Measurements from ENCODE around the gene ADGRV1.

ADGRV1 gene

DNA sequence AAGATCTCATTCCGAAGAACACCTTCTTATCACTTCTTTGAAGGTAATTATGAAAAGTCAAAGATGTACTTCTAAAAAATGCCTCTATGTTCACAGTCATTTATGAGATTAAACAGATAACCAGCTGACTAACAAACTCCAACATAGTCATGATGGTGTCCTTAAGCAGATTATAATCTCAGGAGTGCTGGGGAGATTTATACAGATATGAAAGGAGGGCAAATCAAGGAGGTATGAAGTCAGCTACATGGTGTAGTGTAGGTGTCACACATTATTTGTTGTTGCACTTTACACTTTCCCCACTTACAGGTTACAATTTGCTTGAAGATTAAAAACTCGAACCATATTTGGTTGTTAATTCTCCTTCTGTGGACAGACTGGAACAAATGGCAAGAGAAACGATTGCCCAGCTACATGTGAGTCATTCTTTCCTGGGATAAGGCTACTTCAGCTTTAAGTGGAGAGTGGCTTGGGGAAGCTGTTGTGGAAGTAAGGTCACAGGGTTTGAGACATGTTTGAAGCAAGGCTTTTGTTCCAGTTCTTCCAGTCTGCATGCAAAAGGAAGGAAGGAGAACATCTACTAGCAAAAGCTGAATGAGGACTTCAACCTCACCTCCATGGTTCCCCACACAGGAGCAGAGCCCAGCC lies 320.1 kb downstream of the ADGRV1 start:
- DNase-seq (no peak), ATAC-seq (ENCODE audit: insufficient read depth, low read depth) (no peak)
- Histone ChIP-seq H3K79me2 (ENCODE audit: insufficient read depth, low read length) (no peaks in the 10 kb centered on the region), H3K4me1 (ENCODE audit: insufficient read depth, low read length) (no peaks in the 10 kb centered on the region), H3K36me3 (ENCODE audit: insufficient read depth, low read length) (no peaks in the 10 kb centered on the region), H4K20me1 (ENCODE audit: insufficient read depth, low read length) (no peaks in the 10 kb centered on the region), H3K4me3 (ENCODE audit: low read depth in 1 of 2, low read length in 2 of 2) (no peak overlapping the region), H3K9ac (ENCODE audit: low read depth, low read length) (no peak overlapping the region), H3K27ac (ENCODE audit: low read length) (no peak overlapping the region), H3K4me2 (ENCODE audit: insufficient read depth, low read length) (no peak overlapping the region), H3K27me3 (ENCODE audit: insufficient read depth, low read length, poor library complexity) (peaks cover 15% of the 10 kb centered on the region), H3K9me3 (ENCODE audit: insufficient read depth, low read length, severe bottlenecking) (no peaks in the 10 kb centered on the region), H2AFZ (ENCODE audit: low read depth, low read length) (no peak overlapping the region)
- TF ChIP-seq EZH2 (IDR thresholded peaks at IDR 0.05; ENCODE audit: borderline replicate concordance, low read depth, low read length, severe bottlenecking): no peak
- TF ChIP-seq, protein P1, sequence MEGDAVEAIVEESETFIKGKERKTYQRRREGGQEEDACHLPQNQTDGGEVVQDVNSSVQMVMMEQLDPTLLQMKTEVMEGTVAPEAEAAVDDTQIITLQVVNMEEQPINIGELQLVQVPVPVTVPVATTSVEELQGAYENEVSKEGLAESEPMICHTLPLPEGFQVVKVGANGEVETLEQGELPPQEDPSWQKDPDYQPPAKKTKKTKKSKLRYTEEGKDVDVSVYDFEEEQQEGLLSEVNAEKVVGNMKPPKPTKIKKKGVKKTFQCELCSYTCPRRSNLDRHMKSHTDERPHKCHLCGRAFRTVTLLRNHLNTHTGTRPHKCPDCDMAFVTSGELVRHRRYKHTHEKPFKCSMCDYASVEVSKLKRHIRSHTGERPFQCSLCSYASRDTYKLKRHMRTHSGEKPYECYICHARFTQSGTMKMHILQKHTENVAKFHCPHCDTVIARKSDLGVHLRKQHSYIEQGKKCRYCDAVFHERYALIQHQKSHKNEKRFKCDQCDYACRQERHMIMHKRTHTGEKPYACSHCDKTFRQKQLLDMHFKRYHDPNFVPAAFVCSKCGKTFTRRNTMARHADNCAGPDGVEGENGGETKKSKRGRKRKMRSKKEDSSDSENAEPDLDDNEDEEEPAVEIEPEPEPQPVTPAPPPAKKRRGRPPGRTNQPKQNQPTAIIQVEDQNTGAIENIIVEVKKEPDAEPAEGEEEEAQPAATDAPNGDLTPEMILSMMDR (IDR thresholded peaks at IDR 0.05; ENCODE audit: borderline replicate concordance, extremely low read depth, low read length, poor library complexity, severe bottlenecking): no peak

DNA sequence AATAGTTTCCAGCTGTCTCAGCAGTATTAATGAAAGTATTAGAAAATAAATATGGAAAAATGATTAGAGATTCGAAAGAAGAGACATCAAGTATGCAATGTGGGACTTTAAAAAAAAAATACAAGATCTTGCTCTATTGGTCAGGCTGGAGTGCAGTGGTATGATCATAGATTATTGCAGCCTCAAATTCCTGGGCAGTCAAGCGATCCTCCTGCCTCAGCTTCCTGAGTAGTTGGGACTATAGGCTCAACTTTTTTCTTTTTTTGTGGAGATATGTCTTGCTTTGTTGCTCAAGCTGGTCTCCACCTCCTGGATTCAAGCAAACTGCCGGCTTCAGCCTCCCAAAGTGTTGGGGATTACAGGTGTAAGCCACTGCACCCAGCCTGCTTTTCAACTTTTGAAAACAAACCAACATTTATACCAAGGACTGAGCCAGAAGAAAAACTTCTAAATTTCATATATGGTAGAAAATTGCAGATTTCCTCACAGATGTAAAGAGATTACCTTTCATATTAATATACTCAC lies 323.1 kb downstream of the ADGRV1 start:
- Histone ChIP-seq H3K4me1 (ENCODE audit: insufficient read depth, low read length) (no peaks in the 10 kb centered on the region), H3K27ac (ENCODE audit: low read length) (no peak overlapping the region), H3K79me2 (ENCODE audit: insufficient read depth, low read length) (no peaks in the 10 kb centered on the region), H2AFZ (ENCODE audit: low read depth, low read length) (no peak overlapping the region), H4K20me1 (ENCODE audit: insufficient read depth, low read length) (no peaks in the 10 kb centered on the region), H3K36me3 (ENCODE audit: insufficient read depth, low read length) (no peaks in the 10 kb centered on the region), H3K4me3 (ENCODE audit: low read depth in 1 of 2, low read length in 2 of 2) (no peak overlapping the region), H3K9me3 (ENCODE audit: insufficient read depth, low read length, severe bottlenecking) (no peaks in the 10 kb centered on the region), H3K9ac (ENCODE audit: low read depth, low read length) (no peak overlapping the region), H3K4me2 (ENCODE audit: insufficient read depth, low read length) (no peak overlapping the region), H3K27me3 (ENCODE audit: insufficient read depth, low read length, poor library complexity) (peaks cover 20% of the 10 kb centered on the region)
- no peak for DNase-seq
- TF ChIP-seq, protein P1 (IDR thresholded peaks at IDR 0.05; ENCODE audit: borderline replicate concordance, extremely low read depth, low read length, poor library complexity, severe bottlenecking): no peak
- TF ChIP-seq EZH2 (IDR thresholded peaks at IDR 0.05; ENCODE audit: borderline replicate concordance, low read depth, low read length, severe bottlenecking): no peak
- no peak for ATAC-seq (ENCODE audit: insufficient read depth, low read depth)

DNA sequence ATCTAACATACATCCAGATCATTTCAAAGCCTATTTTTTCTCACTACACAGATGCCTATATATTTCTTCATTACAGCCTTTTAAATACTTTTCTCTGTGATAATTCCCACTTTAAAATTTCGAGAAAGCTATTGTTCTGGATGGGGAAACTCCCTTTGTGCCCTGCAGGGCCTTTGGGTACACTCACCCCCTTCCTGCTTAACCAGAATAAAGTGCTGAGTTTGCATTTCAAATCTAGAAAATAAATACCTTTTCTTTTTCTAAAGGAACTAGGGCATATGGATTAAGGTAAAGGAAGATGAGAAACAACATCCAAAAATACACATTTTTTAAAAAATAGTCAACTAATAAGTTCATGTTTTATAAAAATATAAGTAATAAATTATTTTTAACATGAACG lies 323.9 kb downstream of the ADGRV1 start:
- no peaks in the 10 kb centered on the region for H3K36me3 ChIP-seq (ENCODE audit: insufficient read depth, low read length)
- TF ChIP-seq EZH2 (IDR thresholded peaks at IDR 0.05; ENCODE audit: borderline replicate concordance, low read depth, low read length, severe bottlenecking): no peak
- TF ChIP-seq, protein P1 (IDR thresholded peaks at IDR 0.05; ENCODE audit: borderline replicate concordance, extremely low read depth, low read length, poor library complexity, severe bottlenecking): no peak
- ATAC-seq (ENCODE audit: insufficient read depth, low read depth) (no peak), DNase-seq (no peak)
- no peak overlapping the region for H3K4me2 ChIP-seq (ENCODE audit: insufficient read depth, low read length)
- peaks cover 24% of the 10 kb centered on the region for H3K27me3 ChIP-seq (ENCODE audit: insufficient read depth, low read length, poor library complexity)
- no peak overlapping the region for H3K4me3 ChIP-seq (ENCODE audit: low read depth in 1 of 2, low read length in 2 of 2)
- no peak overlapping the region for H3K9ac ChIP-seq (ENCODE audit: low read depth, low read length)
- H4K20me1 ChIP-seq (ENCODE audit: insufficient read depth, low read length): no peaks in the 10 kb centered on the region; the same call in 1 of the 2 replicates
- H3K27ac ChIP-seq (ENCODE audit: low read length): no peak overlapping the region
- no peak overlapping the region for H2AFZ ChIP-seq (ENCODE audit: low read depth, low read length)
- no peaks in the 10 kb centered on the region for H3K9me3 ChIP-seq (ENCODE audit: insufficient read depth, low read length, severe bottlenecking)
- H3K4me1 ChIP-seq (ENCODE audit: insufficient read depth, low read length): no peaks in the 10 kb centered on the region
- H3K79me2 ChIP-seq (ENCODE audit: insufficient read depth, low read length): no peaks in the 10 kb centered on the region

Data from DND-41 (cell line).